ENCODE measurements around the gene VDAC2.

The VDAC2 gene

GRCh38 chr10:75253281-75254220 lies 43.0 kb downstream of the VDAC2 start:
- DNase-seq (ENCODE audit: low spot score): no peak

GRCh38 chr10:75254739-75255138 lies 44.1 kb downstream of the VDAC2 start:
- DNase-seq (ENCODE audit: low spot score): no peak

GRCh38 chr10:75260990-75261389 lies 50.4 kb downstream of the VDAC2 start:
- DNase-seq (ENCODE audit: low spot score): no peak

DNA sequence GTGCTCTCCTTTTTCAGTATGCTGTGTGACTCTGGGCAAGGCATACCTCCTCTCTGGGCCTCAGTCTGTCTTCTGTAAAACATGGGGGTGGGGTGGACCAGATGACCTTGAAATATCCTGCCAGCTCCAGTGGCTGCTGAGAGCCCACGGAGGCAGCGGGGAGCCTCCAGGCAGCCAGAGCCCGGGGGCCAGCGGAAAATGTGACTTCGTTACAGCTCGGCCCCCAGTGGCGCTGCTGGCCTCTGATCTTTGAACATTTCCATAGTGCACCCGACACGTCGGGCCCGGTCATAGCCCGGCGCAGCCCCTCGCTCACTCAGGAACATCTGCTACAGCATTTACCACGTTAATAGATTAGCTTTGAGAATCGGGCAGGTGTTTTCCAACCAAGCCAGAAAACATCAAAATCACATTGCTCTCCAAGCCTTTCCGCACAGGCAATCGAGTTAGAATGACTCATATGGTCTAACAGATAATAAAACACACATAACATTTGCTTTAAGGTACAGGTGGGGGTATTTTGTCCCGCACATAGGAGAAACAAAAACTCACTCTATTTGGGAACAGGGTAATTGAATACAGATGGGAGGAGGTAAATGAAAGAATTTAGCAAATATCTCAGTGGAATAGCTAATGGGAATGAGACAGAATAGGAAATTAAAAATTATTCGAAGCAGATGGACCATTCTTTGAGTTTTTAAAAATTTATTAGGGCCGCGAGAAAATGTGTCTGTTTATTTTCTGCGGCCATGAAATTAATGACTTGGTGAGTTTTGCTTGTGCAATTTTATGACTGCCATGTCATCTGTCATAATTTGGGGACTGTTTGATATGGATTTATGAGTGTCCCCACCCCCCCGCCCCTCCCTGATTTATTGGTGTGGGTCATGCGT lies 51.5 kb downstream of the VDAC2 start:
- no peak for DNase-seq (ENCODE audit: low spot score)

DNA sequence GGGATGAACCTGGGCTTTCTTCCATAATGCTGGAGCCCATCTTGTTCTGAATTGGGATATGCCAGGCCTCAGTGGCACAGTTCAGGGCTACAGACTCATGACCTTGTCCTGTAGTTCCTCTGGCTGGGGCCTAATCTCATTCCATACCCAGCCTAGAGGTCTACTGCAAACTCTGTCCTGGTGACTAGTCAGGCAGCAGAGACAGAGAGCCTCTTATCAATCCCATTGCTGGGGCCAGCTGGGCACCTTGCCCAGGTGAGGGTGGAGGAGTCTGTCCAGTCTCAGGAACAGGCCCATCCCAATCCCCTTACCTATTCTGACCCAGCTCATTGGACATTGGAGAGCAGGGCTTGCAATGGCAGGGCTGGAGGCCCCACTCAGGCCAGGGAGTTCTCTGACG lies 53.2 kb downstream of the VDAC2 start:
- DNase-seq (ENCODE audit: low spot score): no peak

DNA sequence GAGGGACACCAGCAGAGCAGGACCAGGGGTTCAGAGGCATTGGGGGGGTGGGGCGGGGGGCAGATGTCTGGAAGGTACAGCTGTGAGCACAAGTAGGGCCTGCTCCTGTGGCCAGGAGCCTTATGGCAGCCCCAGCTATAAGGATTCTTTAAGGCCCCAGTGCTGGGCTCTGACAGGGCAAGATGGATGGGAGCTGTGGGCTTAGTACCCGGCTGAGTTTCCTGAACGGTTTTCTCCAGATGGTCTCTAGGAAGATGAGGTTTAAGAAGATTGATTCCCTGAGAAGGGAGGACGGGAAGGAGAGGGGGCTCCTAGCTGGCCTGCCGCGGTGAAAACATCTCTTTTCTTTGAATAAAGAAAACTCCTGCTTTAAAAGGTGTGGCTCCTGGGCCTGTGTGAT lies 55.3 kb downstream of the VDAC2 start:
- DNase-seq (ENCODE audit: low spot score): no peak

- no peak for DNase-seq (ENCODE audit: low spot score)
These were observed 56.3 kb downstream of the VDAC2 start for GRCh38 chr10:75266945-75267344.

GRCh38 chr10:75269605-75270004 lies 59.0 kb downstream of the VDAC2 start:
- no peak for DNase-seq (ENCODE audit: low spot score)

DNA sequence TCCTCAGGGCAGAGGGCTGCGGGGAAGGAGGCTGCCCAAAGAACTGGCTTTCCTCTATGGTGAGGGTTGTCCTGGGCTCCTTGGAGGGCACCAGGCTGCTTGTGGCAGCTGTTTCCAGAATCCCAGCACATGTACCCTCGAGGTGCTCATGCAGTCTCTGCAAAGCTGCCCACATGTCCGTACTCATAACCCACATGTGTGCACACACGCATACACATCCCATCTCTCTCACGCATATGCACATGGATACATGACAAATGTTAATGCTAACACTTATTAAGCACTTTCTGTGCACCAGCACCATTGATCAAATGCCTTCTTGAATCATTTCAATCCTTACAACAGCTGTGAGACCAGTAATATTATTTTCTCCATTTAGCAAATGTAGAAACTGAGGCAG lies 61.5 kb downstream of the VDAC2 start:
- no peak for DNase-seq (ENCODE audit: low spot score)

GRCh38 chr10:75272896-75273295 lies 62.3 kb downstream of the VDAC2 start:
- DNase-seq (ENCODE audit: low spot score): no peak

GRCh38 chr10:75276069-75276872 lies 65.7 kb downstream of the VDAC2 start:
- DNase-seq (ENCODE audit: low spot score): no peak

- no peak for DNase-seq (ENCODE audit: low spot score)
These were observed 69.6 kb downstream of the VDAC2 start for GRCh38 chr10:75280236-75280635.
